Common myeloid progenitor, CD34-positive (primary cell): Measurements from ENCODE around the gene C3orf38.
"Not testable (repeated sequence)": the region's sequence is repeated elsewhere in the genome, so short reads cannot be mapped to it uniquely, and the experiment has no call there.

Experiments
- CTCF ChIA-PET: fragments of 350-600 bp; sonication (Branson Sonifier 250); formaldehyde crosslinking; loops from one replicate; lab custom pipeline; 2021; ENCODE audit warnings: antibody characterized with exemption; lab: Charles Lee
- POLR2A ChIA-PET: fragments of 350-600 bp; sonication (Branson Sonifier 250); formaldehyde crosslinking; loops from one replicate; lab custom pipeline; 2021; ENCODE audit warnings: antibody characterized with exemption; lab: Charles Lee
- DNase-seq, 3 donors: peaks; one replicate each; pipeline versions ENCODE4 v3.0.0 to v3.0.0-alpha.2; 2013
- H3K27ac ChIP-seq, 2 experiments: 1 replicate in 1 of 2; 2 replicates in 1 of 2; pipeline ENCODE4 v1.7.0; 2013; ENCODE audit warnings: inconsistent platforms in 2 of 2, low read length in 2 of 2, mild to moderate bottlenecking in 2 of 2, low read depth in 1 of 2, moderate library complexity in 1 of 2; ENCODE audit not compliant: severe bottlenecking in 2 of 2, insufficient read depth in 1 of 2, poor library complexity in 1 of 2
- H3K27me3 ChIP-seq, 5 experiments: replicated peaks in 2 of 5; 1 replicate in 3 of 5; 2 replicates in 2 of 5; pipeline versions ENCODE4 v1.6.1 to v1.7.0; 2013; ENCODE audit warnings: low read length in 4 of 5, mild to moderate bottlenecking in 2 of 5, moderate library complexity in 2 of 5, inconsistent platforms in 1 of 5; ENCODE audit not compliant: insufficient read depth in 5 of 5, control insufficient read depth in 4 of 5
- H3K36me3 ChIP-seq, 4 experiments: 1 replicate in 2 of 4; 2 replicates in 2 of 4; pipeline versions ENCODE4 v1.6.1 to v1.7.0; 2013; ENCODE audit warnings: low read length in 3 of 4, control low read depth in 1 of 4, mild to moderate bottlenecking in 1 of 4; ENCODE audit not compliant: control insufficient read depth in 4 of 4, insufficient read depth in 4 of 4
- H3K4me1 ChIP-seq, 4 experiments: 1 replicate in 3 of 4; 2 replicates in 1 of 4; pipeline versions ENCODE4 v1.6.1 to v1.7.1; 2013; ENCODE audit warnings: low read length in 3 of 4, mild to moderate bottlenecking in 3 of 4, control low read depth in 1 of 4, inconsistent platforms in 1 of 4, moderate library complexity in 1 of 4; ENCODE audit not compliant: control insufficient read depth in 4 of 4, insufficient read depth in 4 of 4; ENCODE audit errors: control extremely low read depth in 1 of 4
- H3K4me3 ChIP-seq, 7 experiments: 1 replicate in 4 of 7; 2 replicates in 3 of 7; pipeline versions ENCODE4 v1.5.1 to v1.7.0; 2013; ENCODE audit warnings: mild to moderate bottlenecking in 7 of 7, low read length in 6 of 7, moderate library complexity in 6 of 7, inconsistent platforms in 2 of 7, low read depth in 2 of 7, control low read depth in 1 of 7; ENCODE audit not compliant: insufficient read depth in 4 of 7, control insufficient read depth in 1 of 7; ENCODE audit errors: extremely low read depth in 1 of 7
- H3K9me3 ChIP-seq, 5 experiments: 1 replicate in 4 of 5; 2 replicates in 1 of 5; pipeline versions ENCODE4 v1.6.1 to v1.7.1; 2013; ENCODE audit warnings: low read length in 4 of 5, mild to moderate bottlenecking in 2 of 5, inconsistent platforms in 1 of 5, low read depth in 1 of 5, moderate library complexity in 1 of 5; ENCODE audit not compliant: control insufficient read depth in 4 of 5, insufficient read depth in 2 of 5; ENCODE audit errors: control extremely low read depth in 1 of 5
- WGBS: methylation state at CpG from one replicate; pipeline ENCODE4 v1.1.5; 2013; ENCODE audit not compliant: insufficient coverage; 5-methylcytosine and 5-hydroxymethylcytosine counted together

Gene C3orf38

GRCh38 chr3:88117683-88118082 lies 32.1 kb upstream of the C3orf38 start:
- Histone ChIP-seq H3K27me3 (no peaks in the 10 kb centered on the region), H3K4me1 (peaks cover 0 to 2% (median 0%) of the 10 kb centered on the region in 4 experiments), H3K27ac (no peak overlapping the region), H3K36me3 (peaks cover 9 to 29% (median 14%) of the 10 kb centered on the region in 4 experiments), H3K4me3 (no peak overlapping the region), H3K9me3 (peaks cover 0 to 2% (median 0%) of the 10 kb centered on the region in 5 experiments)
- peak in 2 of 3 donors; percentile 27 for DNase-seq
- ChIA-PET CTCF (no interaction called here), POLR2A (no interaction called here)
- WGBS, result 0% methylated on average over 1 of the region's 1 CpG

GRCh38 chr3:88118603-88119002 lies 31.2 kb upstream of the C3orf38 start:
- H3K4me1 ChIP-seq, H3K4me3 ChIP-seq, POLR2A ChIA-PET, H3K27me3 ChIP-seq, H3K27ac ChIP-seq, H3K9me3 ChIP-seq, DNase-seq: not testable (repeated sequence)
- CTCF ChIA-PET, result interaction anchor here (1.0 kb wide), 1 partner anchor 37 kb away, joined by 3 read pairs; no protein-coding TSS in a partner anchor
- WGBS, result 100% methylated on average over 1 of the region's 2 CpGs
- peaks cover 12 to 29% (median 14%) of the 10 kb centered on the region in 4 experiments for H3K36me3 ChIP-seq

- CTCF ChIA-PET, result interaction anchor here (0.9 to 2.2 kb wide), 5 partner anchors 10 to 26 kb away, joined by 3 to 9 read pairs (median 3); partner anchors contain the start of gene C3orf38
- no peaks in the 10 kb centered on the region for H3K4me1 ChIP-seq
- no peak overlapping the region for H3K27ac ChIP-seq
- H3K4me3 ChIP-seq, result no peak overlapping the region
- POLR2A ChIA-PET, result no interaction called here
- peaks cover 0 to 11% (median 4%) of the 10 kb centered on the region in 4 experiments for H3K36me3 ChIP-seq
- no CpG with 5 or more reads among the region's 1 CpG for WGBS
- no peaks in the 10 kb centered on the region for H3K27me3 ChIP-seq
- peaks cover 0 to 1% (median 0%) of the 10 kb centered on the region in 5 experiments for H3K9me3 ChIP-seq
- no peak for DNase-seq
Observed at GRCh38 chr3:88123526-88123925, 26.2 kb upstream of the C3orf38 start.

- Histone ChIP-seq H3K27ac (no peak overlapping the region), H3K9me3 (no peaks in the 10 kb centered on the region), H3K27me3 (no peaks in the 10 kb centered on the region), H3K36me3 (peaks cover 6 to 45% (median 28%) of the 10 kb centered on the region in 4 experiments), H3K4me1 (no peaks in the 10 kb centered on the region), H3K4me3 (no peak overlapping the region)
- DNase-seq, result no peak
- ChIA-PET POLR2A (no interaction called here), CTCF (interaction anchor here (1.0 to 3.6 kb wide), 4 partner anchors 8 to 19 kb away, joined by 3 to 10 read pairs (median 9); partner anchors contain the start of gene C3orf38)
- no CpG with 5 or more reads among the region's 1 CpG for WGBS
Observed at GRCh38 chr3:88131695-88132094, 18.1 kb upstream of the C3orf38 start.

GRCh38 chr3:88132894-88133293 lies 16.9 kb upstream of the C3orf38 start:
- H3K27me3 ChIP-seq, result no peaks in the 10 kb centered on the region
- no peak overlapping the region for H3K4me3 ChIP-seq
- WGBS, result 100% methylated on average over 1 of the region's 1 CpG
- H3K4me1 ChIP-seq, result no peaks in the 10 kb centered on the region
- no peaks in the 10 kb centered on the region for H3K9me3 ChIP-seq
- no peak for DNase-seq
- ChIA-PET POLR2A (no interaction called here), CTCF (interaction anchor here (1.0 to 3.6 kb wide), 5 partner anchors 9 to 63 kb away, joined by 3 to 10 read pairs (median 9); partner anchors contain the start of gene C3orf38)
- no peak overlapping the region for H3K27ac ChIP-seq
- H3K36me3 ChIP-seq, result peaks cover 6 to 49% (median 30%) of the 10 kb centered on the region in 4 experiments

- DNase-seq, result no peak
- H3K27me3 ChIP-seq, result no peaks in the 10 kb centered on the region
- H3K9me3 ChIP-seq, result no peaks in the 10 kb centered on the region
- no peak overlapping the region for H3K4me3 ChIP-seq
- WGBS, result no CpG with 5 or more reads among the region's 1 CpG
- POLR2A ChIA-PET, result no interaction called here
- H3K36me3 ChIP-seq, result peaks cover 6 to 50% (median 32%) of the 10 kb centered on the region in 4 experiments
- no peak overlapping the region for H3K27ac ChIP-seq
- H3K4me1 ChIP-seq, result no peaks in the 10 kb centered on the region
- CTCF ChIA-PET, result interaction anchor here (0.7 to 3.6 kb wide), 3 partner anchors 10 to 874 kb away, joined by 3 to 9 read pairs (median 4); partner anchors contain the start of gene C3orf38
Observed at GRCh38 chr3:88133711-88134263, 16.0 kb upstream of the C3orf38 start.

- H3K4me1 ChIP-seq, result no peaks in the 10 kb centered on the region
- ChIA-PET CTCF (no interaction called here), POLR2A (no interaction called here)
- peaks cover 7 to 50% (median 41%) of the 10 kb centered on the region in 4 experiments for H3K36me3 ChIP-seq
- no peak overlapping the region for H3K4me3 ChIP-seq
- DNase-seq, result no peak
- no peaks in the 10 kb centered on the region for H3K27me3 ChIP-seq
- no peaks in the 10 kb centered on the region for H3K9me3 ChIP-seq
- no peak overlapping the region for H3K27ac ChIP-seq
- 83% methylated on average over 1 of the region's 1 CpG for WGBS
Observed at GRCh38 chr3:88137836-88138235, 11.9 kb upstream of the C3orf38 start.
